Endodermal cell (in vitro differentiated cells): ENCODE measurements around the gene PHF2. TPM values are rescaled to one million over a fixed set of nuclear protein-coding genes. Genes with fewer than 3 reads are reported as not detected.

Experiments
- DNase-seq: peaks from one replicate; pipeline ENCODE4 v3.0.0-alpha.2; 2017
- H3K27ac ChIP-seq: 2 replicates; pipeline ENCODE4 v1.5.1; 2013; ENCODE audit warnings: mild to moderate bottlenecking, low read depth, low read length, moderate library complexity
- H3K27me3 ChIP-seq: 2 replicates; pipeline ENCODE4 v1.6.1; 2013; ENCODE audit warnings: mild to moderate bottlenecking, low read length, moderate library complexity; ENCODE audit not compliant: insufficient read depth, control insufficient read depth, poor library complexity, severe bottlenecking
- H3K36me3 ChIP-seq: 2 replicates; pipeline ENCODE4 v1.7.0; 2013; ENCODE audit warnings: mild to moderate bottlenecking, low read length, moderate library complexity; ENCODE audit not compliant: control insufficient read depth, insufficient read depth
- H3K4me1 ChIP-seq: one replicate; pipeline ENCODE4 v1.7.0; 2013; ENCODE audit warnings: low read length; ENCODE audit not compliant: control insufficient read depth, insufficient read depth
- H3K4me3 ChIP-seq: 2 replicates; pipeline ENCODE4 v1.5.1; 2013; ENCODE audit warnings: mild to moderate bottlenecking, low read length, moderate library complexity
- H3K9ac ChIP-seq: 2 replicates; pipeline ENCODE4 v1.6.1; 2013; ENCODE audit warnings: mild to moderate bottlenecking, low read length, moderate library complexity; ENCODE audit not compliant: poor library complexity, severe bottlenecking; ENCODE audit errors: extremely low read depth
- H3K9me3 ChIP-seq: 2 replicates; pipeline ENCODE4 v1.6.1; 2013; ENCODE audit warnings: mild to moderate bottlenecking, low read length, moderate library complexity; ENCODE audit not compliant: control insufficient read depth
- H3K27ac Mint-ChIP-seq: 2 replicates; pipeline ENCODE4 v1.8.0; 2020; ENCODE audit warnings: mixed read lengths
- H3K27me3 Mint-ChIP-seq: 2 replicates; pipeline ENCODE4 v1.8.0; 2021; ENCODE audit warnings: mild to moderate bottlenecking, mixed read lengths; ENCODE audit not compliant: insufficient read depth
- H3K36me3 Mint-ChIP-seq: 2 replicates; pipeline ENCODE4 v1.8.0; 2020; ENCODE audit warnings: low read depth, mixed read lengths
- H3K4me1 Mint-ChIP-seq: 2 replicates; pipeline ENCODE4 v1.8.0; 2020; ENCODE audit warnings: mixed read lengths
- H3K4me3 Mint-ChIP-seq: 2 replicates; pipeline ENCODE4 v1.8.0; 2020; ENCODE audit warnings: mild to moderate bottlenecking, moderate library complexity, mixed read lengths
- H3K9me3 Mint-ChIP-seq: 2 replicates; pipeline ENCODE4 v1.8.0; 2020; ENCODE audit warnings: mild to moderate bottlenecking, mixed read lengths
- WGBS, 2 experiments: methylation state at CpG; one replicate each; pipeline versions ENCODE4 v1.1.5 to v1.1.7; 2013; ENCODE audit warnings: missing lambda C conversion rate in 2 of 2, mixed read lengths in 1 of 2; ENCODE audit not compliant: insufficient coverage in 1 of 2, insufficient read length in 1 of 2; 5-methylcytosine and 5-hydroxymethylcytosine counted together
- total RNA-seq, 2 donors: library from RNA; stranded (reverse); fragmentation: NEBNext Ultra II Directional in 1 of 2; extraction: Animal tissue kit (Norgen Biotek cat#: 25700) in 1 of 2; gene quantifications; 2 replicates in 1 of 2; 3 replicates in 1 of 2; pipeline ENCODE4 v1.2.1, GENCODE V29; 2021
- TF ChIP-seq, protein P1 (sequence below): fragments of 200-600 bp; sonication (generic); conservative IDR thresholded peaks from 2 replicates; pipeline ENCODE4 v1.5.0; 2021; ENCODE audit warnings: antibody characterized with exemption, mild to moderate bottlenecking

Gene PHF2
- total RNA-seq, 2 donors from 2014 or later, result 17.1 to 20.2 TPM

GRCh38 chr9:93681269-93682154, 105.1 kb downstream of the PHF2 start:
- H3K36me3 ChIP-seq, result no peaks in the 10 kb centered on the region
- H3K27me3 Mint-ChIP-seq, result no peaks in the 10 kb centered on the region
- TF ChIP-seq, protein P1, sequence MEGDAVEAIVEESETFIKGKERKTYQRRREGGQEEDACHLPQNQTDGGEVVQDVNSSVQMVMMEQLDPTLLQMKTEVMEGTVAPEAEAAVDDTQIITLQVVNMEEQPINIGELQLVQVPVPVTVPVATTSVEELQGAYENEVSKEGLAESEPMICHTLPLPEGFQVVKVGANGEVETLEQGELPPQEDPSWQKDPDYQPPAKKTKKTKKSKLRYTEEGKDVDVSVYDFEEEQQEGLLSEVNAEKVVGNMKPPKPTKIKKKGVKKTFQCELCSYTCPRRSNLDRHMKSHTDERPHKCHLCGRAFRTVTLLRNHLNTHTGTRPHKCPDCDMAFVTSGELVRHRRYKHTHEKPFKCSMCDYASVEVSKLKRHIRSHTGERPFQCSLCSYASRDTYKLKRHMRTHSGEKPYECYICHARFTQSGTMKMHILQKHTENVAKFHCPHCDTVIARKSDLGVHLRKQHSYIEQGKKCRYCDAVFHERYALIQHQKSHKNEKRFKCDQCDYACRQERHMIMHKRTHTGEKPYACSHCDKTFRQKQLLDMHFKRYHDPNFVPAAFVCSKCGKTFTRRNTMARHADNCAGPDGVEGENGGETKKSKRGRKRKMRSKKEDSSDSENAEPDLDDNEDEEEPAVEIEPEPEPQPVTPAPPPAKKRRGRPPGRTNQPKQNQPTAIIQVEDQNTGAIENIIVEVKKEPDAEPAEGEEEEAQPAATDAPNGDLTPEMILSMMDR, result no peak
- no peak overlapping the region for H3K27ac ChIP-seq
- no peaks in the 10 kb centered on the region for H3K9me3 ChIP-seq
- H3K27ac Mint-ChIP-seq, result no peak overlapping the region
- H3K4me3 ChIP-seq, result no peak overlapping the region
- 75 to 79% methylated on average over 15 to 25 of the region's 25 CpGs for WGBS, 2 experiments
- no peak overlapping the region for H3K9ac ChIP-seq
- peaks cover 4% of the 10 kb centered on the region for H3K4me1 Mint-ChIP-seq
- no peak overlapping the region for H3K4me3 Mint-ChIP-seq
- peaks cover 15% of the 10 kb centered on the region for H3K36me3 Mint-ChIP-seq
- peak; percentile 38 for DNase-seq
- no peaks in the 10 kb centered on the region for H3K9me3 Mint-ChIP-seq
- H3K4me1 ChIP-seq, result no peaks in the 10 kb centered on the region
- H3K27me3 ChIP-seq, result no peaks in the 10 kb centered on the region

- no peak overlapping the region for H3K27ac ChIP-seq
- H3K4me1 ChIP-seq, result no peaks in the 10 kb centered on the region
- H3K4me3 ChIP-seq, result no peak overlapping the region
- Mint-ChIP-seq H3K27me3 (no peaks in the 10 kb centered on the region), H3K36me3 (peaks cover 9% of the 10 kb centered on the region), H3K9me3 (no peaks in the 10 kb centered on the region), H3K4me3 (no peak overlapping the region), H3K27ac (peak overlapping the region; percentile 19), H3K4me1 (peaks cover 4% of the 10 kb centered on the region)
- DNase-seq, result peak; percentile 98
- no peaks in the 10 kb centered on the region for H3K36me3 ChIP-seq
- TF ChIP-seq, protein P1, result peak; percentile 84
- 62 to 70% methylated on average over 9 to 19 of the region's 19 CpGs for WGBS, 2 experiments
- no peaks in the 10 kb centered on the region for H3K9me3 ChIP-seq
- H3K27me3 ChIP-seq, result no peaks in the 10 kb centered on the region
- H3K9ac ChIP-seq, result no peak overlapping the region
Measured at GRCh38 chr9:93682155-93682968, 106.0 kb downstream of the PHF2 start.

- Mint-ChIP-seq H3K4me1 (peaks cover 4% of the 10 kb centered on the region), H3K36me3 (no peaks in the 10 kb centered on the region), H3K4me3 (no peak overlapping the region), H3K27ac (no peak overlapping the region), H3K9me3 (peaks cover 4% of the 10 kb centered on the region), H3K27me3 (no peaks in the 10 kb centered on the region)
- Histone ChIP-seq H3K4me1 (no peaks in the 10 kb centered on the region), H3K9ac (no peak overlapping the region), H3K9me3 (peaks cover 4% of the 10 kb centered on the region), H3K27me3 (no peaks in the 10 kb centered on the region), H3K36me3 (no peaks in the 10 kb centered on the region), H3K27ac (no peak overlapping the region), H3K4me3 (no peak overlapping the region)
- TF ChIP-seq, protein P1, result no peak
- WGBS, 2 experiments, result 89 to 95% methylated on average over 7 to 10 of the region's 10 CpGs
- DNase-seq, result peak; percentile 41
Measured at GRCh38 chr9:93683331-93684134, 107.1 kb downstream of the PHF2 start.
